Measurements from ENCODE around the gene PRPS1L1. TPM values are rescaled to one million over a fixed set of nuclear protein-coding genes. Genes with fewer than 3 reads are reported as not detected.
A peak's percentile ranks its signal among the peaks of the same experiment; 100 is the strongest.

The PRPS1L1 gene
- polyA plus RNA-seq (2012; rRNA removed) = not detected in 2 replicates
- polyA plus RNA-seq (2012; cell fraction: cytosol; rRNA removed) = not detected in 2 replicates
- polyA plus RNA-seq (2012; cell fraction: nucleus; rRNA removed) = not detected in 2 replicates

DNA sequence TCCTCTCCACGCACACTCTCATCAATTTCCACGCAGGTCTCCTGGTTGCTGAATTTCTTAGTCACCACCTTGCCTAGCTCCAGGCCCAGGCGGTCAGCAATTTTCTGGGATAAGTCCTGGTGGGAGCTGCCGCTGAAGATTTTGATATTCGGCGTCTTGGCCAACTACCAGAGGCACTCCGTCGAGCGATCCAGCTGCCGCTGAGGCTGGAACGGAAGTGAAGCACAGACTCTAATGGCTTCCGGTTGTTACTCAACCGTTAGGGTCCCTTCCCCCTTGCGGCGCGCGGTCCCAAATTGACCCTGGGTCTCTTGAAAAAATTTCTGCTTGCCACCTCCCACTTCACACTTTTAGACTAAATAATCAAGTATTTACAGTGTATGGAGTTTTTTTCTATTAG is at the start of gene PRPS1L1:
Gene PRPS1L1, minus strand, starts transcription at position 219 of the 400 bp plus-strand sequence.
- no peak for DNase-seq
- Histone ChIP-seq H3K4me1 (ENCODE audit: control insufficient read depth in 1 of 2, insufficient read depth in 2 of 2, low read depth in 1 of 2, low read length in 1 of 2) (no peaks in the 10 kb centered on the region; a peak in 1 of 4 replicates), H3K36me3 (replicated peaks in 1 of 2; ENCODE audit: control insufficient read depth in 1 of 2, insufficient read depth in 2 of 2, low read length in 1 of 2) (no peaks in the 10 kb centered on the region), H3K79me2 (ENCODE audit: insufficient read depth) (no peaks in the 10 kb centered on the region), H3K9me3 (0 out of 2 replicates have a peak, but pooled peaks cover 3% of the 10 kb centered on the region), H3K27me3 (ENCODE audit: insufficient read depth) (peaks cover 17% of the 10 kb centered on the region; the same call in 1 of the 2 replicates), H3K4me2 (no peak within 1 kb of the TSS), H3K4me3 (ENCODE audit: low read depth in 2 of 2, low read length in 1 of 2) (no peak within 1 kb of the TSS; a peak in 1 of 4 replicates), H3K9ac (no peak within 1 kb of the TSS), H2AFZ (ENCODE audit: low read depth) (peak within 1 kb of the TSS; percentile 45; the same call in 1 of the 2 replicates), H3K27ac (ENCODE audit: low read depth in 2 of 2, low read length in 1 of 2) (no peak within 1 kb of the TSS), H4K20me1 (ENCODE audit: insufficient read depth) (no peaks in the 10 kb centered on the region), H3F3A (replicated peaks; ENCODE audit: insufficient read depth) (no peaks in the 10 kb centered on the region), H3K9me2 (no peaks in the 10 kb centered on the region)
- CTCF ChIA-PET = no interaction called here
- WGBS (ENCODE audit: low lambda C conversion rate) = 40% methylated on average over 17 of the region's 17 CpGs
- POLR2A ChIA-PET = no interaction called here
- TF ChIP-seq SMC3 (IDR thresholded peaks at IDR 0.05; ENCODE audit: low read depth, low read length) = no peak
- no peak for TF ChIP-seq RFX5 (IDR thresholded peaks at IDR 0.05; ENCODE audit: low read length)
- TF ChIP-seq CHD2 (IDR thresholded peaks at IDR 0.05; ENCODE audit: low read length, partially characterized antibody) = no peak
- TF ChIP-seq EP300 (IDR thresholded peaks at IDR 0.05; ENCODE audit: borderline replicate concordance in 1 of 2, low read depth in 1 of 2, low read length in 1 of 2) = no peak
- TF ChIP-seq ELF1 (IDR thresholded peaks at IDR 0.05) = no peak
- TF ChIP-seq MEF2A (IDR thresholded peaks at IDR 0.05; ENCODE audit: borderline replicate concordance, low read depth) = no peak
- TF ChIP-seq, protein P1, sequence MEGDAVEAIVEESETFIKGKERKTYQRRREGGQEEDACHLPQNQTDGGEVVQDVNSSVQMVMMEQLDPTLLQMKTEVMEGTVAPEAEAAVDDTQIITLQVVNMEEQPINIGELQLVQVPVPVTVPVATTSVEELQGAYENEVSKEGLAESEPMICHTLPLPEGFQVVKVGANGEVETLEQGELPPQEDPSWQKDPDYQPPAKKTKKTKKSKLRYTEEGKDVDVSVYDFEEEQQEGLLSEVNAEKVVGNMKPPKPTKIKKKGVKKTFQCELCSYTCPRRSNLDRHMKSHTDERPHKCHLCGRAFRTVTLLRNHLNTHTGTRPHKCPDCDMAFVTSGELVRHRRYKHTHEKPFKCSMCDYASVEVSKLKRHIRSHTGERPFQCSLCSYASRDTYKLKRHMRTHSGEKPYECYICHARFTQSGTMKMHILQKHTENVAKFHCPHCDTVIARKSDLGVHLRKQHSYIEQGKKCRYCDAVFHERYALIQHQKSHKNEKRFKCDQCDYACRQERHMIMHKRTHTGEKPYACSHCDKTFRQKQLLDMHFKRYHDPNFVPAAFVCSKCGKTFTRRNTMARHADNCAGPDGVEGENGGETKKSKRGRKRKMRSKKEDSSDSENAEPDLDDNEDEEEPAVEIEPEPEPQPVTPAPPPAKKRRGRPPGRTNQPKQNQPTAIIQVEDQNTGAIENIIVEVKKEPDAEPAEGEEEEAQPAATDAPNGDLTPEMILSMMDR (IDR thresholded peaks at IDR 0.05) = no peak
- TF ChIP-seq, protein P2, sequence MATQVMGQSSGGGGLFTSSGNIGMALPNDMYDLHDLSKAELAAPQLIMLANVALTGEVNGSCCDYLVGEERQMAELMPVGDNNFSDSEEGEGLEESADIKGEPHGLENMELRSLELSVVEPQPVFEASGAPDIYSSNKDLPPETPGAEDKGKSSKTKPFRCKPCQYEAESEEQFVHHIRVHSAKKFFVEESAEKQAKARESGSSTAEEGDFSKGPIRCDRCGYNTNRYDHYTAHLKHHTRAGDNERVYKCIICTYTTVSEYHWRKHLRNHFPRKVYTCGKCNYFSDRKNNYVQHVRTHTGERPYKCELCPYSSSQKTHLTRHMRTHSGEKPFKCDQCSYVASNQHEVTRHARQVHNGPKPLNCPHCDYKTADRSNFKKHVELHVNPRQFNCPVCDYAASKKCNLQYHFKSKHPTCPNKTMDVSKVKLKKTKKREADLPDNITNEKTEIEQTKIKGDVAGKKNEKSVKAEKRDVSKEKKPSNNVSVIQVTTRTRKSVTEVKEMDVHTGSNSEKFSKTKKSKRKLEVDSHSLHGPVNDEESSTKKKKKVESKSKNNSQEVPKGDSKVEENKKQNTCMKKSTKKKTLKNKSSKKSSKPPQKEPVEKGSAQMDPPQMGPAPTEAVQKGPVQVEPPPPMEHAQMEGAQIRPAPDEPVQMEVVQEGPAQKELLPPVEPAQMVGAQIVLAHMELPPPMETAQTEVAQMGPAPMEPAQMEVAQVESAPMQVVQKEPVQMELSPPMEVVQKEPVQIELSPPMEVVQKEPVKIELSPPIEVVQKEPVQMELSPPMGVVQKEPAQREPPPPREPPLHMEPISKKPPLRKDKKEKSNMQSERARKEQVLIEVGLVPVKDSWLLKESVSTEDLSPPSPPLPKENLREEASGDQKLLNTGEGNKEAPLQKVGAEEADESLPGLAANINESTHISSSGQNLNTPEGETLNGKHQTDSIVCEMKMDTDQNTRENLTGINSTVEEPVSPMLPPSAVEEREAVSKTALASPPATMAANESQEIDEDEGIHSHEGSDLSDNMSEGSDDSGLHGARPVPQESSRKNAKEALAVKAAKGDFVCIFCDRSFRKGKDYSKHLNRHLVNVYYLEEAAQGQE (IDR thresholded peaks at IDR 0.05; ENCODE audit: low read depth, low read length) = no peak
- no peak for TF ChIP-seq EZH2phosphoT487 (IDR thresholded peaks at IDR 0.05; ENCODE audit: borderline replicate concordance, low read depth)
- no peak for TF ChIP-seq YY1 (IDR thresholded peaks at IDR 0.05; ENCODE audit: low read depth)
- TF ChIP-seq, protein P3, sequence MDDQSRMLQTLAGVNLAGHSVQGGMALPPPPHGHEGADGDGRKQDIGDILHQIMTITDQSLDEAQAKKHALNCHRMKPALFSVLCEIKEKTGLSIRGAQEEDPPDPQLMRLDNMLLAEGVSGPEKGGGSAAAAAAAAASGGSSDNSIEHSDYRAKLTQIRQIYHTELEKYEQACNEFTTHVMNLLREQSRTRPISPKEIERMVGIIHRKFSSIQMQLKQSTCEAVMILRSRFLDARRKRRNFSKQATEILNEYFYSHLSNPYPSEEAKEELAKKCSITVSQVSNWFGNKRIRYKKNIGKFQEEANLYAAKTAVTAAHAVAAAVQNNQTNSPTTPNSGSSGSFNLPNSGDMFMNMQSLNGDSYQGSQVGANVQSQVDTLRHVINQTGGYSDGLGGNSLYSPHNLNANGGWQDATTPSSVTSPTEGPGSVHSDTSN (IDR thresholded peaks at IDR 0.05) = no peak
- no peak for TF ChIP-seq JUND (IDR thresholded peaks at IDR 0.05)
- no peak for TF ChIP-seq FOSL2 (IDR thresholded peaks at IDR 0.05; ENCODE audit: borderline replicate concordance, low read depth)
- no peak for TF ChIP-seq SIN3A (IDR thresholded peaks at IDR 0.05; ENCODE audit: borderline replicate concordance, low read depth, low read length)
- TF ChIP-seq RXRA (IDR thresholded peaks at IDR 0.05; ENCODE audit: borderline replicate concordance, low read depth) = no peak
- TF ChIP-seq, protein P4, sequence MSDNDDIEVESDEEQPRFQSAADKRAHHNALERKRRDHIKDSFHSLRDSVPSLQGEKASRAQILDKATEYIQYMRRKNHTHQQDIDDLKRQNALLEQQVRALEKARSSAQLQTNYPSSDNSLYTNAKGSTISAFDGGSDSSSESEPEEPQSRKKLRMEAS (IDR thresholded peaks at IDR 0.05; ENCODE audit: low read depth) = no peak
- no peak for TF ChIP-seq GATA2 (CRISPR knock-in tag; IDR thresholded peaks at IDR 0.05)
